ENCODE measurements around the gene MMAA.
"Not testable (repeated sequence)": the region's sequence is repeated elsewhere in the genome, so short reads cannot be mapped to it uniquely, and the experiment has no call there.

MMAA gene

DNA sequence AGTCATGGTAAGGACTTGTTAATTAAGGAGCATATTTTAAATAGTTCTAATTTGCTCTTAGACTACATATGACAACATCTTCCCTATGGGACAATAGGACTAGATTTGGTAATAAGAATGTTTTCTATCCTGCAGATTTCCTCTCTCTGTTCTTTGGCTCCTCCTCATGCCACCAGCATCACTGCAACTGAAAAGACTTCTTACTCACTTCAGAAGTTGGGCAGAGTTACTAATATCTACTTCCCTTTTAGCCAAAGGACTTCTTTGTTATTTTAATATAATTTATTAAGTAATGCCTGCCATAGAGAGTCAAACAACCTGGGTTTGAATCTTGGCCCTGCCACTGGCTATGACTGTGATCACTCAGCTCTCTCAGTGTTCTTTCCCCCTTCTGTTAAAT is 16.4 kb downstream of the MMAA start:
- no peak for DNase-seq

- no peak for DNase-seq
Observed at GRCh38 chr4:145639186-145639698, 20.1 kb downstream of the MMAA start.

GRCh38 chr4:145640236-145640635 is 21.1 kb downstream of the MMAA start:
- not testable (repeated sequence) for DNase-seq

DNA sequence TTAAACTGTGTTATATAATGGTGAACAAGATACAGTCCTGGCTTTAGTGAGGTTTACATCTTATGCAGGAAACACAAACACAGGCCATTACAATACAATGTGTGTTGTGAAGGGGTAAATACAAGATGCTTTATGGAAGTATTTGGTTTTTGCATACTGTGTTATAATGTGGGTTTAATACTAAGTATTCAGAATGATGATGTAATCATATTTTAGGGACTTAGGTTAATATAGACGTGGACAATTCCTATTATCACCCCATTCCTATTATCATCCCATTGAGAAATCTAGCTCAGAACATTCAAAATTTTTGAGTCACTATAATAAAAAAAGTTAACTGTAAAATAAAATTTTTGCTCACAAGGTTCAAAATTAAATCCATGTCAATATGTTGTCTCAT is 24.1 kb downstream of the MMAA start:
- DNase-seq, result no peak

DNA sequence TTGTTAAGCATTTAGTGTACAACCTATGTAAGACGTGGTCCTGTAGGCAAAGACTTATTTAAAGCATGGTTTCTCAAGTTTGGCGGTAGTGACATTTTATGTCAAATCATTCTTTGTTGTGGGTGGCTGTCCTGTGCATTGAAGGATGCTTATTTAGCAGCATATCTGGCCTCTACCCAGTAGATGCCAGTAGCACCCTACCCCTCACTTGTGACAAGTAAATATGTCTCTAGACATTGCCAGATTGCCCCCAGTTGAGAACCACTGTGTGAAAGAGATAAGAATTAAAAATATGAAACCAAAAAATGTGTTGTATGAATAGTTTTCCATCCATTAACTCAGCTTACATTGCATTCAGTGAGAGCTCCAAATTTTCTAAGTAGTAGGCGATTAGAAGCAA is 25.5 kb downstream of the MMAA start:
- DNase-seq, result no peak

DNA sequence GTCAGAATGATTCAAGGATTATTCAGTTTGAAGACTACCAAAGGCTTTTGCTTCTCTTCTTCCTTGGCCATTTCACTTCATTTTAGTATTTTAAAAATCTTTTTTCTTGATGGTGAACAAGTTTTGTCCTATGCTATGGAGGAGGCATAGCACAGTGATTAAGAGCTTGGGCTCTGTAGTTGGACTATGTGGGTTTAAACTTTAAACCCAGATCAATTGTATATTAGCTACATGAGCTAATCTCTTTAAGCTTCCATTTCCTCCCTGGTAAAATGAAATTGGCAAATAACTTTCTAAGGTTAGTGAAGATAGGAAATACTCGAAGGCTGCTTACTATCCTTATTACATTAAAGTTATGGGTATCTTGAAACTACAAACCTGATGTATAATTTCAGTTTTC is 37.0 kb downstream of the MMAA start:
- no peak for DNase-seq

- DNase-seq, result no peak
Observed at GRCh38 chr4:145660064-145660463, 40.9 kb downstream of the MMAA start.

- DNase-seq, result no peak
Observed at GRCh38 chr4:145663194-145663593, 44.0 kb downstream of the MMAA start.

DNA sequence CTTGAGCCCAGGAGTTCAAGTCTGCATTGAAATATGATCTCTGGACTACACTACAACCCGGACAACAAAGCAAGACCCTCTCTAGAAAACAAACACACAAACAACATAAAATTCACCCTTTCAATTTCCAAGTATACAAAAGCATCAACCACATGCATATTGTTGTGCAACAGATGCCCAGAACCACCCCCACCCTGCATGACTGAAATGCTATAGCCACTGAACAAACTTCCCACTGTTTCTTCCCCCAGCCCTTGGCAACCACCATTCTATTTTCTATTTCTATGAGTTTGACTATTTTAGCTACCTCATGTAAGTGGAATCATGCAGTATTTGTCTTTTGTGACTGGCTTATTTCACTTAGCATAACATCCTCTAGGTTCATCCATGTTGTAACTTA is 46.6 kb downstream of the MMAA start:
- no peak for DNase-seq

- no peak for DNase-seq
Observed at GRCh38 chr4:145670422-145670821, 51.2 kb downstream of the MMAA start.

- DNase-seq, result peak; percentile 23
Observed at GRCh38 chr4:145679520-145679919, 60.3 kb downstream of the MMAA start.

DNA sequence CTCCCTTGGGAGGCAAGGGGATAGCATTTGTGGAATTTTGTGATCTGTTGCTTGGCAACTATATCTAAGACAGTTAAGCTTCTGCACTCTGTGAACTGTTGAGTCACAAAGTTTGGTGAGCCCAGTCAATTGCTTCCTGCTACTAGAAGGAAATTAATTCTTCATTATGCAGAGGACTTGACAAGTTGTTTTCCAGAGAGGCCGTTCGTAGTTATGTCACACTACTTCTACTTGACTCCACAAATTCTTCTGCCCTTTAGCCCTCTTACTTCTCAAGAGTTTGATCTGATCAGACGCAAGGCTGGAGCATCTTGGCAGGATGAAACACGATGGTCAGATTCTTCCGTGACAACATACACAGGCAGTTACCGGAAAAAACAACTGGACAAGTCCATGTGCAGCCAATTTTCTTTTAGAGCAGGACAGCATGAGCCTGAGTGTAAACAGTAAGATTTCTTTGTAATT is 60.8 kb downstream of the MMAA start, which contains the start of gene C4orf51:
TSS of gene C4orf51 (plus strand) at position 156 of the 465 bp plus-strand sequence. CDS start at position 214, 58 bp downstream.
- DNase-seq, result peak; percentile 45

DNA sequence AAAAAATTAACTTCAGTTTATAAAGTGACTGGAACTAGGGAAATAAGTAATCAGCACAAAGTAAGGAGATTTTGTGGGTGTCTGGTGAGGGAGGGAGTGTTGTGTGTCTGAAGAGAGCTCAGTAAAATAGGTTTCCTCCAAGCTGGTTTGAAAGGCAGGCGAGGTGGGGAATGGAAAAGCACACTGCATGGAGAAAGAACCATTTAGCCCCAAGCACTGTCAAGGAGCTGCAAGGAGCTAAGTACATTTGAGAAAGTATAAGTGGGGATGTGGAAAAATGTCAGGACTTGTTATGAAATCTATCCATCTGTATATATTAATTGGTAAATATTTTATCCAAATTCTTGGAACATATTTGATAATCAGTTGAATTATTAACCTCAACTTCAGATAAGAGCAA is 61.7 kb downstream of the MMAA start:
- DNase-seq, result no peak

DNA sequence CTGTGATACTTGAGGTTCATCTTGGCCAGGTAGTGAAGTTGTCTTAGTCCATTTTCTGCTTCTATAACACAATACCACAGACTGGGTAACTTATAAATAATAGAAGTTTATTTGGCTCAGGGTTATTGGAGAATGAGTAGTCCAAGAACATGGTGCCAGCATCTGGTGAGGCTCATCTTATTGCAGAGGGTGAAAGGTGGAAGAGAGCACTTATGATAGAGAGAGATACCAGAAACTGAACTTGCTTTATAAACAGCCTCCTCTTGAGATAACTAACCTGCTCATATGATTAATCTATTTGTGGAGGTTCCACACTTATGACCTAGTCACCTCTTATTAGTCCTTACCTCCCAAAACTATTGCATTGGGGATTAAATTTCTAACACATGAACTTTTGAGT is 62.3 kb downstream of the MMAA start:
- no peak for DNase-seq

GRCh38 chr4:145681956-145682355 is 62.8 kb downstream of the MMAA start:
- no peak for DNase-seq

- no peak for DNase-seq
Observed at GRCh38 chr4:145686991-145687390, 67.8 kb downstream of the MMAA start.

- no peak for DNase-seq
Observed at GRCh38 chr4:145690610-145691009, 71.4 kb downstream of the MMAA start.

GRCh38 chr4:145691416-145691815 is 72.2 kb downstream of the MMAA start:
- not testable (repeated sequence) for DNase-seq

DNA sequence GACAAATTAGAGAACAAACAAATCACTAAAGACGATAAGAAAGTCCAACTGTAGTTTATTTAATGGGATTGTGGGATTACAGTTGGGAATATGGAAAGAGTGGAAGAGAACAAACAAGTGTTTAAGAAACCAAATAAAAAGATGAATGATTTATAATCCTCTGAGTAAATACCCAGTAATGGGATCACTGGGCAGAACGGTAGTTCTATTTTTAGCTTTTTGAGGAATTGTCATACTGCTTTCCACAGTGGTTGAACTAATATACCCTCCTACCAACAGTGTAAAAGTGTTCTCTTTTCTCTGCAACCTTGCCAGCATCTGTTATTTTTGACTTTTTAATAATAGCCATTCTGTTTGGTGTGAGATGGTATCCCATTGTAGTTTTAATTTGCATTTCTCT is 75.7 kb downstream of the MMAA start:
- no peak for DNase-seq

DNA sequence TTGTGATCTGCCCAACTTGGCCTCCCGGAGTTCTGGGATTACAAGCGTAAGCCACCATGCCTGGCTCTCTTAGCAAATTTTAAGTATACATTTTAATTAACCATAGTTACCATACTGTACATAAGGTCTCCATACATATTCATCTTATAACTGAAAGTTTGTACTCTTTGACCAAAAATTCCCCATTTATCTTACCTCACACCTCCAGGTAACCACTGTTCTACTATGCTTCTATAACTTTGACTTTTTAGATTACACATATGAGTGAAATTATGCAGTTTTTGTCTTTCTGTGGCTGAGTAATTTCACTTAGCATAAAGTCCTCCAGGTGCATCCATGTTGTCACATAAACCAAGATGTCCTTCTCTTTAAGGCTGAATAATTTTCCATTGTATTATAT is 78.1 kb downstream of the MMAA start:
- DNase-seq, result no peak

GRCh38 chr4:145698507-145698906 is 79.3 kb downstream of the MMAA start:
- no peak for DNase-seq

GRCh38 chr4:145703850-145704497 is 84.8 kb downstream of the MMAA start:
- no peak for DNase-seq

DNA sequence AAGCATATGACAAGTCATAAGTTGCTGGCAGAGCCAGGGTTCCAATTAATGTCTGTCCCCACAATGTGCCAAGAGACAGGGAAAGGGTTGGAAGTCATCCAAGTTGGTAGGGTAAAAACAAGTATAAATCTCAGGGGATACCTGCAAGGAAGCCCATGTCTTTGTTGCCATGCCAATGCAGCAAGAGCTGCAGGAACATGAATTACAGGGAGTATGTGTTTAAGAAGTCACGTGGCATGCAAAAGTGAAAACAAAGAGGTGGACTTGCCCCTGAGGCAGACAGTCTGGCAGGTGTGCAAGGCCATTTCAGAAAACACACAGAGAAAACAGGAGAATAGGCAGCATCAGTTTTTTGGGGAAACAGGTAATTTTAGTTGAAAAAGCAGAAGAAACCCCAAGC is 90.2 kb downstream of the MMAA start:
- DNase-seq, result no peak
